Right cardiac atrium (tissue), 5 donors: ENCODE measurements around the gene TNFSF12. TPM values are rescaled to one million over a fixed set of nuclear protein-coding genes. Genes with fewer than 3 reads are reported as not detected.

Experiments
- ATAC-seq, 2 donors: fragments of 200-7000 bp; cut with Tn5 transposase; one replicate each; pipeline versions ENCODE4 v1.8.0 to v1.9.1; 2020; ENCODE audit warnings: moderate library complexity in 2 of 2, mild to moderate bottlenecking in 1 of 2
- DNase-seq, 3 donors: peaks; one replicate each; pipeline ENCODE4 v3.0.0-alpha.2; 2020
- H3K27ac ChIP-seq: one replicate; pipeline ENCODE4 v1.5.1; 2013; ENCODE audit warnings: mild to moderate bottlenecking, low read length, control low read depth, moderate library complexity
- H3K27me3 ChIP-seq: one replicate; pipeline ENCODE4 v1.6.1; 2013; ENCODE audit not compliant: control insufficient read depth, insufficient read depth
- H3K4me1 ChIP-seq: one replicate; pipeline ENCODE4 v1.6.1; 2013; ENCODE audit warnings: low read length; ENCODE audit not compliant: control insufficient read depth, insufficient read depth
- H3K4me3 ChIP-seq: one replicate; pipeline ENCODE4 v1.5.1; 2013; ENCODE audit warnings: low read length, control low read depth
- H3K9me3 ChIP-seq: one replicate; pipeline ENCODE4 v1.6.1; 2013; ENCODE audit warnings: low read length; ENCODE audit not compliant: control insufficient read depth
- WGBS: extraction: QIAGEN DNeasy Blood & Tissue Kit; methylation state at CpG from one replicate; pipeline ENCODE4 v1.1.7; 2013; 5-methylcytosine and 5-hydroxymethylcytosine counted together
- intact Hi-C, 4 donors: fragments of 100-400 bp; cut with DNase I; formaldehyde crosslinking; loops; one replicate each; pipeline versions ENCODE4 v1.11.0 to v1.14.0; 2022 to 2023
- polyA plus RNA-seq: library from polyadenylated mRNA; stranded (reverse); fragments of 200-250 nt; gene quantifications from one replicate; pipeline ENCODE4 v1.2.3, GENCODE V29; 2013
- total RNA-seq, 4 donors: library from RNA; stranded (reverse); fragmentation: NEBNext Ultra II Directional; extraction: Animal tissue kit (Norgen Biotek cat#: 25700); gene quantifications; one replicate each; pipeline ENCODE4 v1.2.1, GENCODE V29; 2021
- donor health status: healthy with polysubstance abuse.
- donor health status: DM: no; HTN: yes; CAD: no.
- donor health status: DM: no; HTN: no; CAD: no.
- donor health status: DM: no; HTN: yes; CAD: no; lungs with severe emphysema.
- donor health status: DM: yes; HTN: yes; CAD: no.

TNFSF12 gene
- total and polyA plus RNA-seq, 5 donors, result 42.9 to 58.4 (median 51.5) TPM

DNA sequence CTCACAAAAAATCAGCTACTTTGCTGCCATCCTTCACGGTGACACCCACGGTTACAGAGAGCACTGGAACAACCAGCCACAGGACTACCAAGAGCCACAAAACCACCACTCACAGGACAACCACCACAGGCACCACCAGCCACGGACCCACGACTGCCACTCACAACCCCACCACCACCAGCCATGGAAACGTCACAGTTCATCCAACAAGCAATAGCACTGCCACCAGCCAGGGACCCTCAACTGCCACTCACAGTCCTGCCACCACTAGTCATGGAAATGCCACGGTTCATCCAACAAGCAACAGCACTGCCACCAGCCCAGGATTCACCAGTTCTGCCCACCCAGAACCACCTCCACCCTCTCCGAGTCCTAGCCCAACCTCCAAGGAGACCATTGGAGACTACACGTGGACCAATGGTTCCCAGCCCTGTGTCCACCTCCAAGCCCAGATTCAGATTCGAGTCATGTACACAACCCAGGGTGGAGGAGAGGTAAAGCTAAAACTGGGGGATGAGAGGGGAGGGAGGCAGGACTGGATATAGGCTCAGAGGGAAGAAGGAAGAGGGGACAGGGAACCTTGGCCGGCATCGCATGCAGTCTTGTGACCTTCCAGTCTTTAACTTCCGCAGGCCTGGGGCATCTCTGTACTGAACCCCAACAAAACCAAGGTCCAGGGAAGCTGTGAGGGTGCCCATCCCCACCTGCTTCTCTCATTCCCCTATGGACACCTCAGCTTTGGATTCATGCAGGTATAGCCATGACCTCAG lies 31.2 kb downstream of the TNFSF12 start:
- no peak overlapping the region for H3K4me3 ChIP-seq
- intact Hi-C loops, result loop anchor here in 2 of 4 donors (10.0 kb wide), 2 partner anchors 105 to 225 kb away; partner anchors contain the start of genes KCTD11 (in 1 of the 2), TMEM95 (in 1 of the 2), TP53 (in 1 of the 2) and WRAP53 (in 1 of the 2)
- peak overlapping the region; percentile 68 for H3K27ac ChIP-seq
- DNase-seq, result no peak
- no peak for ATAC-seq
- no peaks in the 10 kb centered on the region for H3K27me3 ChIP-seq
- H3K4me1 ChIP-seq, result peaks cover 22% of the 10 kb centered on the region
- WGBS, result 64% methylated on average over 12 of the region's 12 CpGs
- no peaks in the 10 kb centered on the region for H3K9me3 ChIP-seq

- Histone ChIP-seq H3K4me1 (peaks cover 19% of the 10 kb centered on the region), H3K4me3 (no peak overlapping the region), H3K27ac (peak overlapping the region; percentile 5), H3K9me3 (no peaks in the 10 kb centered on the region), H3K27me3 (no peaks in the 10 kb centered on the region)
- WGBS, result 77% methylated on average over 23 of the region's 23 CpGs
- intact Hi-C loops, result loop anchor here in 2 of 4 donors (10.0 kb wide), 2 partner anchors 104 to 226 kb away; partner anchors contain the start of genes KCTD11 (in 1 of the 2), TMEM95 (in 1 of the 2), TP53 (in 1 of the 2) and WRAP53 (in 1 of the 2)
- DNase-seq, result no peak
- no peak for ATAC-seq
Observed at GRCh38 chr17:7580604-7581575, 32.0 kb downstream of the TNFSF12 start.

DNA sequence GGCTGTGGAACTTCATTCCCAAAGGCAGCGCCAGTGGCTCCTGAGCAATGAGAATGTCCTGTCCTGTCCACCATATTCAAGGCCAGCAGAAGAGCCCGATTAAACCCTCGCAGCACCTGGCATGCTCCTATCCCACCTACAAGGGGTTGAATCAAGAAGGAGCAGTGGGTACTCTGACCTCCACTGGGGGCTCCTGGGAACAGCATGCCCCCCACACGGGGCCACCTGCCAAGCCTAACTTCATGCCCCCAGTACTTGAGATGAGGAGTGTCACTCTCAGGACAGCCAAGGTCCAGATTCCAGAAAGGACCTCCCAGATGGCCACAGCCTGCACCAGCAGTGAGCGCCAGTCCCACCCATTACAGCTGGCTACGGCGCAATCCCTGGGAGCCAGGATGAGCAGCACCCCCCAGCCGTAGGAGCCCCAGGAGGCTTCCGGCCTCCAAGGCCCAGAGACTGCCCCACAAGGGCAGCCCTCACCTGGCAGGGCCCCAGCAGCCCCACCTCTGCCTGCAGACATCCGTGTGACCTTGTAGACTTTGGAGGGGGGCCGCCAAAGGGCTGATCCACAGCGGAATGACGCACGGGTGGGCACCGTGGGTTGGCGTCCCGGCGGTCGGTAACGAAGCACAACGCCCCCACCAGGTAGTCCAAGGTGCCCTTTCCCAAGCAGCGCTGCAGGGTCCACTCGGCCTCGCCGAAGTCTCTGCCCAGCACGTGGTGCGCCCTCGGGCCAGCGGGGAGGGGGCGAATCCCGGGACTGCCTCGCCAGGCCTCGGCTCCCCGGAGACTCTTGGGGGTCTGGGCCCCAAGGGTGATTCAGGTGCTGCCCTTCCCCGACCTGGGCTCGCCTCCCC lies 33.8 kb downstream of the TNFSF12 start:
- Histone ChIP-seq H3K4me1 (peaks cover 19% of the 10 kb centered on the region), H3K27me3 (no peaks in the 10 kb centered on the region), H3K27ac (peak overlapping the region; percentile 73), H3K4me3 (peak overlapping the region; percentile 3), H3K9me3 (no peaks in the 10 kb centered on the region)
- intact Hi-C loops, result loop anchor here in 2 of 4 donors (10.0 kb wide), 2 partner anchors 102 to 228 kb away; partner anchors contain the start of genes KCTD11 (in 1 of the 2), TMEM95 (in 1 of the 2), TP53 (in 1 of the 2) and WRAP53 (in 1 of the 2)
- WGBS, result 86% methylated on average over 36 of the region's 36 CpGs
- peak; percentile 50 to 83 (median 78) for DNase-seq
- peak in 1 of 2 donors; percentile 0 for ATAC-seq

DNA sequence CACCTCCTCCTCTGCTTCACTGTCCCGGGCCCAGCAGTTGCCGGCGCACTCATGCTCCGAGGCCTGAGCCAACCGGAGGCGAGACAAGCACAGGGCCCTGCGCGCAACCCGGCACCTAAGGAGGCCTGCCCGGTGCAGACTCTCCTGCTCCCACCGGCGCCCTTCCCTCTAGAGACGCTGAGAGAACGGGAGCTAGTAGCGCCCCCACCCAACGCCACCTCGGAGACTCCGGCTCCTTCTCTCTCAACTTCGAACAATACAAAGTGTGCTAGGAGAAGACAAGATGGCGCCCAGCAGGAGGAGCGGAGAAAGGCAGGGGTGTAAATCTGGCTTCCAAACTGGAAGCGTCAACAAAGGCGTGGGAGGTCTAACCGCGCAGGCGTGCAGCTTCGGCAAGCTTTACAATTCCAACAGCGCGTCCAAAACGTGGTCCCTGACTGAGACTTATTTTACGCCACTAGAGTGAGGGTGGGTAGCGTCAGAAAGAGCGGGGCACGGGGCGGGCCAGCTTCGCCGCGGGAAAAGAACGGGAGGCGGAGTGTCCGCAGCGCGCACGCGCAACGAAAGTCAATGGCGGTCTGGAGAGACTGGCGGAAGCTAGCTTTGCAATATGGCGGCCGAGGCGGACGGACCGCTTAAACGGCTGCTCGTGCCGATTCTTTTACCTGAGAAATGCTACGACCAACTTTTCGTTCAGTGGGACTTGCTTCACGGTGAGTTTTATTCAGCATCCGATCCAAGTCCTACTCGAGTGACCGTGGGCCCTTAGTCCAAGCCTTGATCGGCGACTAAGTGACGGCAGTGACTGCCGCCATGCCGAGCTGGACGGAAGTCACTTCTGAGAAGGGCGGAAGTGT lies 34.6 kb downstream of the TNFSF12 start, which contains the start of gene MPDU1:
TSS of gene MPDU1 (plus strand) at position 600 of the 857 bp plus-strand sequence. CDS start at position 611, 11 bp downstream.
- H3K9me3 ChIP-seq, result no peaks in the 10 kb centered on the region
- H3K4me3 ChIP-seq, result peak within 1 kb of the TSS; percentile 69
- peak within 1 kb of the TSS; percentile 88 for H3K27ac ChIP-seq
- DNase-seq, result peak; percentile 98 to 99 (median 99)
- H3K4me1 ChIP-seq, result peaks cover 19% of the 10 kb centered on the region
- intact Hi-C loops, result loop anchor here in 2 of 4 donors (10.0 kb wide), 2 partner anchors 101 to 229 kb away; partner anchors contain the start of genes KCTD11 (in 1 of the 2), TMEM95 (in 1 of the 2), TP53 (in 1 of the 2) and WRAP53 (in 1 of the 2)
- H3K27me3 ChIP-seq, result no peaks in the 10 kb centered on the region
- ATAC-seq, result peak; percentile 82 to 87
- WGBS, result 13% methylated on average over 69 of the region's 69 CpGs

- H3K9me3 ChIP-seq, result no peaks in the 10 kb centered on the region
- intact Hi-C loops, result loop anchor here in 2 of 4 donors (10.0 kb wide), 2 partner anchors 98 to 232 kb away; partner anchors contain the start of genes KCTD11 (in 1 of the 2), TMEM95 (in 1 of the 2), TP53 (in 1 of the 2) and WRAP53 (in 1 of the 2)
- 71% methylated on average over 9 of the region's 9 CpGs for WGBS
- no peak overlapping the region for H3K4me3 ChIP-seq
- H3K27me3 ChIP-seq, result no peaks in the 10 kb centered on the region
- DNase-seq, result no peak
- peaks cover 13% of the 10 kb centered on the region for H3K4me1 ChIP-seq
- peak overlapping the region; percentile 55 for H3K27ac ChIP-seq
- ATAC-seq, result no peak
Observed at GRCh38 chr17:7586673-7587419, 38.0 kb downstream of the TNFSF12 start.

DNA sequence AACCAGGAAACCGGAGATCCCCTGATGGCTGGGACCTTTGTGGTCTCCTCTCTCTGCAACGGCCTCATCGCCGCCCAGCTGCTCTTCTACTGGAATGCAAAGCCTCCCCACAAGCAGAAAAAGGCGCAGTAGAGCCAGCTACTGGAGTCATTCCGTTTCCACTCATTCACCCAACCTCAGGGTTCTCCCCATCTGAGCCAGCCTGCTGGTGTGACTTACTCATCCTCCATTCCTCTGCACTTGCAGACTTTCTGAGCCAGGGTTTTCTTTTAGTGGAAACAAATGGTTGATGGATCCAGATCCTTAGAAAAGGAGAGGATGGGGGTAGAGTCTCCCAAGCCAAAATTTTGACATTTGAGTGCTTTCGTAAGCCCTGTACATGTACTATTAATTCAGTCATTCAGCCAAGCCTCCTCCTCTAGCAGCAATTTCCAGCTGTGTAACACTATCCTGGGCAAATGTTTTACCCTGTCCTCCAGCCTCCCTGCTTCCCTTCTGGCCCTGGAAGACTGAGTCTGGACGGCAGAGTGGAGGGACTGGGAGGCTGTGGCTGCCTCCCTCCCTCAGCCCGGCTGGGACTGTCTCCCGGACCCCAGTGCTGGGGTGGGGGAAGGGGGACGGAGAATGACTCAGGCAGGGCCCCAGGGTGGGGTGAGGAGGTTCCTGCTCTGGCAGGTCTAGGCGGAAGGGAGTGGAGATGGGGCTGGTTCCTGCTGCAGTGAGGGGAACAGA lies 38.7 kb downstream of the TNFSF12 start:
- H3K4me1 ChIP-seq, result peaks cover 7% of the 10 kb centered on the region
- H3K27ac ChIP-seq, result peak overlapping the region; percentile 55
- intact Hi-C loops, result loop anchor here in 2 of 4 donors (10.0 kb wide), 2 partner anchors 97 to 233 kb away; partner anchors contain the start of genes KCTD11 (in 1 of the 2), TMEM95 (in 1 of the 2), TP53 (in 1 of the 2) and WRAP53 (in 1 of the 2)
- H3K9me3 ChIP-seq, result no peaks in the 10 kb centered on the region
- no peaks in the 10 kb centered on the region for H3K27me3 ChIP-seq
- DNase-seq (no peak), ATAC-seq (no peak)
- no peak overlapping the region for H3K4me3 ChIP-seq
- WGBS, result 63% methylated on average over 12 of the region's 12 CpGs

DNA sequence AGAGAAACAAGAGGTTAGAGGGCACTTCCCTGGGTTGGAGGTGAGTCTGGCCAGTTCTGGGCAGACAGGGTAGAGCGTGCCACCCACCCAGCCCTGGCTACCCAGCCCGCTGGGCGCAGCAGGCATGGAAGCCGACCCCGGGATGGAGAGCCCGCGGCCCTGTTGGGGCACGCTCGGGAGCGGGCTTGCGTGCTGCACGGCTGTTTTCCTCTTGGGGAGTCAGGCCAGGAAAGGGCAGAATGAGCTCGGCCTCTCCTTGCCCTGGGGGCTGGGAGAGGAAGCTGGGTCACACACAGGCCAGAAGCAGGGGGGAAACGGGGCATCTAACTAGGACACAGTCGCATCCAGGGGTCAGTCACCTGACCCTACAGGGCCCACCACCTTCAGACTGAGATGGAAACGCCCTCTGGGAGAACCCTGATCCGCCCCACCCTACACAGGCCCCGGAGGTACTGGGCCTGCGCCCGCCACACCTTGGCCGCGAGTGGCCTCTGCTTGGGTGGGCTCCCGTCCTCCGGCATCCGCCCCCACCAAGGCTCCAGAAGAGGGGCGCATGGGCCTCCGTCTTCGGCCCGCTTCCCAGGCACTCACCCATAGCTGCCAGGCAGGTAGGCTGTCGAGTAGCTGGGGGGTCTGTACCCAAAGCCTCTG lies 39.8 kb downstream of the TNFSF12 start:
- intact Hi-C loops, result loop anchor here in 2 of 4 donors (10.0 kb wide), 2 partner anchors 96 to 234 kb away; partner anchors contain the start of genes KCTD11 (in 1 of the 2), TMEM95 (in 1 of the 2), TP53 (in 1 of the 2) and WRAP53 (in 1 of the 2)
- DNase-seq, result peak in 2 of 3 donors; percentile 61 to 63
- ATAC-seq, result peak; percentile 5 to 19
- H3K4me1 ChIP-seq, result no peaks in the 10 kb centered on the region
- no peaks in the 10 kb centered on the region for H3K27me3 ChIP-seq
- WGBS, result 66% methylated on average over 30 of the region's 30 CpGs
- no peaks in the 10 kb centered on the region for H3K9me3 ChIP-seq
- no peak overlapping the region for H3K4me3 ChIP-seq
- H3K27ac ChIP-seq, result peak overlapping the region; percentile 26
